ENCODE data around the gene DNAJC27.
A peak's percentile ranks its signal among the peaks of the same experiment; 100 is the strongest.

Gene DNAJC27

DNA sequence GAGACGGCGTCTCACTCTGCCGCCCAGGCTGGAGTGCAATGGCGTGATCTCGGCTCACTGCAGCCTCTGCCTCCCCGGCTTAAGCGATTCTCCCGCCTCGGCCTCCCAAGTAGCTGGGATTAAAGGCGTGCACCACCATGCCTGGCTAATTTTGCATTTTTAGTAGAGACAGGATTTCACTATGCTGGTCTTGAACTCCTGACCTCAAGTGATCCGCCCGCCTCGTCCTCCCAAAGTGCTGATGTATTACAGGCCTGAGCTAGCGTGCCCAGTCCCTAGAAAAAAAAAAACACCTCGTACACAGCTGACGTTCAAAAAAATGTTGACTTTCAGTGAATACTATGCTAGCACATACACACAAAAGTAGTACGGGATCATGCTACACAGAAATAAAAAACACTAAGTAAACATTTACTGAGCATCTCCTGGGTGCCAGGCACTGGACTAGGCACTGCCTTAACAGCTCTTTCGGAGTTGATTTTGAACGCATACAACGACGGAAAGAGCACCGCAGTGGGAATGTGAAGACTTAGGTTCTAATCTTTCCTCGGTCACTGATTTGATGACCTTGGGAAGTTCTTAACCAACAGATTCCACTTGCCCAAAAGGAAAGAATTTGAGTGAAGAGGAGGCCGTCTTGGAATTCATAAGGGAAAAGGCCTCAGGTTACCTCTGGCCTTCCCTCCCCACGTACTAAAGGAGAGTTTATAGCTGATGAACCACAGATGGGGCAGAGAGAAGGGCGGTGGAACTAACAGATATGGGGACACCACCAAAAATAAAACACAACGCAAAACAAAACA, 1.1 kb downstream of the DNAJC27 start:
- peak; percentile 37 for DNase-seq (ENCODE audit: low spot score)

DNA sequence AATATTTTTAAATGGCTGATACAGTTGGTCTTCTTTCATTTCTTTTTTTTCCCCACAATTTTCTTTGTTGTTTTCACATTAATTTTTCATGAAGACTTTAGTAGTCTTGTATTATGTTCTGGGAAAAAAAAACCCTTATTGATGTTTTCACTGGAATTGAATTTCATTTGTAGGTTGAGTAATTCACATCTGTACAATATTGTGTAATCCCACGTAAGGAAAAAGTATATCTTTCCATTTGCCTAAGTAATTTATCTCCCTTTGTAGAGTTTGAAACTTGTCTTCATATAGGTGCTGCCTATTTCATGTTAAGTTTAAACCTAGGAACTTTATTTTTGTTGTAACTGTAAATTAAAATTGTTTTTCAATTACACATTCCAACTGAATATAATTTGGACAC, 2.0 kb downstream of the DNAJC27 start:
- DNase-seq (ENCODE audit: low spot score), result no peak

DNA sequence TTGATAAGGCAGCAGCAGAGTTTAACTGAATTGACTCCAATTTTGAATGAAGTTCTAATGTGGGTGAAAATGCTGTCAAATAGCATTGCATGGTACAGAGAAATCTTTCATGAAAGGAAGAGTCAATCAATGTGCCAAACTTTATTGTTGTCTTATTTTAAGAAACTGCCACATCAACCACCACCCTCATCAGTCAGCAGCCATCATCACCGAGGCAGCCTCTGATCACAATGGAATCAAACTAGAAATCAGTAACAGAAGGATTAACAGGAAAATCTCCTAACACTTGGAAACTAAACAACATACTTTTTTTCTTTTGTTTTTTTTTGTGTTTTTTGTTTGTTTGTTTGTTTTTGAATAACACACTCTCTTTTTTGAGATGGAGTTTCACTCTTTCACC, 9.9 kb downstream of the DNAJC27 start:
- DNase-seq (ENCODE audit: low spot score), result no peak

DNA sequence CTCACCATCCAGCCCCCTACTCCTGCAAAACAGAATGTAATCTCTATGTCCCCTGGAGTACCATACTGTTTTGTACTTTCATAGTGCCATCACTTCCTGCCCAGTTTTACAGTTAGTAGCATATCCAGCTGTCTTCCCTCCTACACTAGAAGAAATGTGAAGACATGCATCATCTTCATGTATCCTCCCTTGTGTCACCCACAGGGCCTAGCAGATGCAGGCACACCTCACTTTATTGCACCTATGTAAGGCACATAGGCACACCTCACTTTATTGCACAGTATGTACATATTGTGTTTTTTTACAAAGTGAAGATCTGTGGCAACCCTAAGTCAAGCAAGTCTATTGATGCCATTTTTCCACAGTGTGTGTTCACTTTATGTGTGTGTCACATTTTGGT, 12.0 kb downstream of the DNAJC27 start:
- no peak for DNase-seq (ENCODE audit: low spot score)

DNA sequence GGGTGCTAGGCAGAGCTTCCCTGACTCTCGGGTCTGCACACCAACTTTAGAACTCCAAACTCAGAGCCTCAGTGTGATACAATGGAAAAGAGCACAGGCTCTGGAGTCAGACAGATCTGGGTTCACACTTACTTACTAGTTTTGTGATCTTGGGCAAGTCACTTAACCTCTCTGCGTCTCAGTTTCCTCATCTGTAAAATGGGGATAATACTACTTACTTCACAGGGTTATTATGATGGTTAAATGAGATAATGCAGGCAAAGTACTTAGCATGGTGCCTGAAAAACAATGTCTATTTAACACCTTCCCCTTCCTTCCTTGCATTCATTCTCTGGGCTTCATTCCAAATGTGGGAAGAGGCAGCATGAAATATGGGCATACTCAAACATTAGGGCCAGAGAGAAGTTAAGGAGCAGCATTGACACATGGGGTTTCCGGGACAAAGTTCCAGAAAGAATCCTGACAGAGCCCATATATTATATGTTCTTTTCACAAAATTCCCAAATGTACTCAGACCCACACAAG, 13.3 kb downstream of the DNAJC27 start:
- DNase-seq (ENCODE audit: low spot score), result no peak

DNA sequence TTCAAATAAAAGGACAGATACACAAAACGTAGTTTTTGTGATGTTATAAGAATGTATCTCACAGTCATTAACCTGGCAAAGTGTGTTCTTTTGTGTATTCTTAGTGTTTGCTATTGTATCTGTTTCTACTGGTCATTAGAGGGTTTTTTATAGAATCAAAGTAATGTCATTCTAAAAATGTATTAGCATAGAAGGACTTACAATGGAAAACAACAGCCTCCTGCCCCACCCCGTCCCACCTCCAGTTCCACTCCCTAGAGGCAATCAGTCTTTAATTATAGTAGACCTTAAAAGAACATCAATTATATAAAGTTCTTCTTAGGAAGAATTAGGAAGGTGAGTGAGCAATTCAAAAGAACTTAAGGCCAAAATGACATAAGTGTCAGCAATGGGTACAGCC, 13.8 kb downstream of the DNAJC27 start:
- DNase-seq (ENCODE audit: low spot score), result no peak

DNA sequence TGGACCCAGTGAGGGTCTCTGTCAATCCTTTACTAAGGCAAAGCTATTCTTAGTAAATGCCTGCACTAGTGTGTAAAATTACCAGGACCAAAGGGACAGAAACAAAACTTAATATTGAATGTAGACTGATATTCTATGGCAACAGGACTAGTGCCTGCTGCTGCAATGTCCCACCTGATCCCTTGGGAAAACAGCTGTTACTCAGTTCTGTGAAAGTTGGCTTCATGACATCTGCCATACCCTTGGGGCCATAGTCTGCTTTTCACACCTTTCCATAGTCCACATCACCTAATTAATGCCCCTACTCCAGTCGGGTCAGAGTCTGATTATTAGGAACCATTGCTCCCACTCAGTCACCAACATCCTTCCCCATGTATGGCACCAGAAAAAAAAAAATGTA, 14.5 kb downstream of the DNAJC27 start:
- no peak for DNase-seq (ENCODE audit: low spot score)

DNA sequence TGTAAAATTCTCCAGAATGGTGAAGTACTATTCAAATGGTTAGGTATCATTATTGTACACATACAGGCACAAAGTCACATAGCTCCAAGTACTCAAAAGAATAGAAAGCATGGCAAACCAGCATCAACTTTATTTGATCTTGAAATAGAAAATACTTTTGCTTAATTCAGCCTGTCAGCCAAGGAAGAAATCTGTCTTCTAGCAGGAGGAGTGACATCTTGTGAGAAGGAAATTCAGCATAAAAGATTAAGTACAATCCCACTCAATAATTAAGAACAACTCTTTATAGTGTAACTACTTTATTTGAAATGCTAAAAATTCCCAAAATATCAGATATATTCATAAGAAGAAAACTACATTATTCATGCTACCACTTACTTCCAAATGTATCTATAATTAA, 15.8 kb downstream of the DNAJC27 start:
- DNase-seq (ENCODE audit: low spot score), result no peak

DNA sequence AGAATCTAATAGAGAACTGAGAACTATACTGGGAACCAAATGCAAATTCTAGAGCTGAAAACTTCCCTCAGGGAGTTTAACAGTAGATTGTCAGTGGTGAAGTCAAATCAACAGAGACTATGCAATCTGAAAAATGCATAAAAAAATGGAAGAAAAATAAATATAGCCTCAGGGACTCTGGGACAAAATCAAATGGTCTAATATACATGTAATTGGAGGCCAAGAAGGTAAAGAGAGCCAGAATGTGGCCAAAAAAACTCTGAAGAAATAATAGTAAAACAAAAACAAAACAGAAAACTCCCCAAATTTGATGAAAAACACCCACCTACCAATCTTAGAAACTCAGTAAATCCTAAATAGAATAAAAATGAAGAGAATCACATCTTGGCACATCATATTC, 16.5 kb downstream of the DNAJC27 start:
- no peak for DNase-seq (ENCODE audit: low spot score)

DNA sequence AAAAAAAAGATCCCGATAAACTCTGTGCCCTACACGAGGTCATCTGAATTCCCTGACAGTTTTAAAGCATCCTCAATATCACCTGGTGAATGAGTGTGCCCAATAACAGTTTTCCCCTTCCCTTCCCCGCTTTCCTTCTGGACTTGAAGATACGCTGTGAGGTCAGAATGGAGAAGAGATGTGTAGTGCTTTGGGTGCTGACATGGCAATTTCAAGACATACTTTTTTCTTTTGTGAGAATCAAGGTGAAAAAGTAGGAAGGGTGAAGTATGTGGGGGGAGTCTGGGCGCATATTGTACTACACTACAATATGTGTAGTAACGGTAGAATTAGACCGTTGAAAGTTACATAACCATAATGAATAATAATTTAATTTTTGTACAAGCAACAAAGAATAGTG, 21.7 kb downstream of the DNAJC27 start:
- DNase-seq (ENCODE audit: low spot score), result no peak

DNA sequence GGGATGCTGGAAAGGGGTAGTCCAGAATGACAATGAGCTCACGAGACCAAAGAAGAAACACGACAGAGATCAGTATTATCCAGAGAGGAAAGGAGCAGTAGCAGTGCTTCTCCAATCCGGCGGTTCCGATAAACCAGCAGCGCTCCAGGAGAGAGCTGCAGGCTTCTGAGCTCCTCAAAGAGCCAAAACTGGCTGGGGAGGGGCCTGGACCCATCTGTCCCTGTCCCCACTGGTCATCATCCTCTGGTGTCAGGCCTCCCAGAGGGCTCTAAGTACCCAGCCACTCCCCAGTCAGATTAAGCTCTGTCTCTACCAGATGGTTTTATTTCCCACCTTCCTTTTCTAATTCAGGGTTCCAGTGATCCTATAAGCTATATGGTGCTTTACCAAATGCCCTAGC, 23.2 kb downstream of the DNAJC27 start:
- DNase-seq (ENCODE audit: low spot score), result no peak

DNA sequence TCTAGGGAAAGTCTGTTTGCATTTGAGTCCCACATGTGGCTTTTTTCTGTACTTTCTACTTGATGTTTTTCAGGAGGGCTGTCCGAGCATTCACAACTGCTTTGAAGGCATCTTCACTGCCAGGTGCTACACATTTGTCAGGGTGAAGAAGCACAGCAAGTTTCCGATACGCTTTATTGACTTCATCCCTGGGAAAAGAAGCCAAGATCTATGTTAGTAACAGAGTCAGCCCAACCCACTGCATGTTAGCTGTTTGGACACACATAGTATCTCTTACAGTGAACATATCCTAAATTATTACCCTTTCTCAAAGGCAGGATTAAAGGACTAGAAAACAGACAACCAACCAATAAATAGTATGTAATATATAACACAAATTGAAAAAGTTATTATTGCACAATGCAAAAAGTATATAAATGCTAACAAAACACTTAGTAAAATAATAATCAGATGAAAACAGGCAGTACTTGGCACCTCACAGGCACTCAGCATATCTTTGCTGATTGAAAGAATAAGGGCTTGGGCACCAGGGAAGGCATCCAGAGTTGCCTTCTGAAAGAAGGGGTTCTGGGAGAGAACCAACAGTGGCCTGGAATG, 24.1 kb downstream of the DNAJC27 start:
- DNase-seq (ENCODE audit: low spot score), result no peak

DNA sequence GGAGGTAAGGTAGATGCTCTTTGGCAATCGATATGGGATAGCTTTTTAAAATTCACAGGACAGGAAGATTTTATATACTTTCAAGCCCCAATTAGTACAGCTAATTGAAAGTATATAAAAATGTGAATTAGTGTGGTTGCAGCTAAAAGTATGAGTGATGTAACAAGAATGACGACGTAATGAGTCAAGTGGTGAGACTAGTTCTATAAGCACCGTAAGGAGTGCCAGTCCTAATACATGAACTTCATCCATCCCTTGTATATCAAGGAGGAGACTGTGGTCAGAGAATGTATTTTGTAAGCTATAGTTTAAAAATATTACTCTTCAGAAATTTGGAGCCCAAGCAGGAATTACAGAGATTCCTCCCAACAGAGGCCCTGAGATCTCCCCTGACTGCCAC, 25.8 kb downstream of the DNAJC27 start:
- no peak for DNase-seq (ENCODE audit: low spot score)

DNA sequence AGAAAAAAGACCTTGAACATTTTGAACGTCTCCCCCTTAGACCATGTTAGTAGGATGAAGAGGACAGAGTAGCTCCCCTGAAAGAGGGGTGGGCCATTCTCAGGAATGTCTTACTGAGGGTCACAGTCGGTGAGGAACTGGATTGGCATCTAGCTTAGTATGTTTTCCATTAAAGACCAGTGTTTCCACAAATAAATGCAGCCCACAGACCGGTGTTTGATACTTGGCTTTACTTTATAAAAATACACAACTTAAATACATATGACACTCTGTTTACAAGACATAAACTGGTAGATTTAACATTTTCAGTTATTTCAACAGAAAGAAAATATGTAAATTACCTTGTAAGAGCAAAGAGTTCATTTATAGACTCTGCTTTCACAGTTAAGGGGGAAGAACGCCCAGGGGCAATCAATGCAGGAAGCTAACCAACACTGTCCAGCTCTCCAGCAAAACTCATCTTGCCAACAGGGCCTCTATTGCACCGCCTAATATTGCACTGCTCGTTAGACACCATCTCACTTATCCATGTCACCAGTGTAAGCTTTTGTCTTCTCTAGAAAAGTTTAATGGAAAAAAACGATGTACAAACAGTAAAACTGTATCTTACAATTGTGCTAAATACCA, 28.2 kb downstream of the DNAJC27 start:
- no peak for DNase-seq (ENCODE audit: low spot score)

DNA sequence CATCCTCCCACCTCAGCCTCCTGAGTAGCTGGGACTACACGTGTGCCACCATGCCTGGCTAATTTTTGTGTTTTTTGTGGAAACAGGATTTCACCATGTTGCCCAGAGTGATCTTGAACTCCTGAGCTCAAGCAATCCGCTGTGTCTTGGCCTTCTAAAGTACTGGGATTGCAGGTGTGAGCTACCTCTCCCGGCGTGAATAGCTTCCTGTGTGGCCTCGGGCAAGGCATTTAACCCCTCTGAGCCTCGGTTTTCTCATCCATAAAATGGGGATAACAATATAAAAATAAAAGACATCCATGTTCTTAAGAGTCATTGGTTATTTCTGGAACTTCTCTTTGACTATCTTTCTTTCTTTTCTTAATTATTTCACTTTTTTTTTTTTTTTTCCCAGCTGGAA, 32.4 kb downstream of the DNAJC27 start:
- DNase-seq (ENCODE audit: low spot score), result no peak

DNA sequence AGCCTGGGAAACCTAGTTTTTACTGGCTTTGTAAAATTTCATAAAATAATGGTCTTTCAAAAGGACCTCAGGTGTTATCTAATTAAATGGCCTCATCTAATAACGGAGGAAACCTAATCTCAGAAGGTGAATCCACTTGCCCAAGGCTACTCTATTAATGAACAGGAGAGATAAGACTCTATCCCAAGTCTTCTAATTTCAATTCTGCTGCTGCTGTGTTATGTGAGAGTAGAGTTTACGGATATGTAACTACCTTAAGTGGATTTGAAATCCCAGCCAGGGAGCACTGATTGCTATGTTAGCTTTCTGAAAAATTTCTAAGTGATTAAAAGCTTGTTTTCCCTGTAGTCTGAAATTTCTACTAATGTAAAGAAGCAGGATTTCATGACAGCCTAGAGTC, 34.5 kb downstream of the DNAJC27 start:
- no peak for DNase-seq (ENCODE audit: low spot score)

DNA sequence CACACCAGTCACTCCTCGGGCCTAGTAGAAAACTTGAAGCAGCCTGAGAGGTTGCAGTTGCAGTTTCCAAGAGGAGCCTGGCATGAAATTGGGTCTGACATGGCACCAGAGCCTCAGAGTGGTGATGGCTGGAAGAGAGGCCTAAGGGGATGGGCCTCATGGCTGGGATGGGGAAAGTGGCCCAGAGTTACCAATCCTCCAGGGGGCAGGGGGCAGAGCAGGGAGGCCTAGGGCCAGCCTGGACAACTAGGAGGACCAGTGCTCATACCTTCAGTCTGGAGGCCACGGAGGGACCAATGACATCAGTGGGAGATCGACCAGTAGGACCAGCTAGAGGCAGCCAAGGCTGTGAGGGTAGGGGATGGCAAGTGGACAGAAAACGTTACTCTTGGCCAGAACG, 36.6 kb downstream of the DNAJC27 start:
- DNase-seq (ENCODE audit: low spot score), result no peak

DNA sequence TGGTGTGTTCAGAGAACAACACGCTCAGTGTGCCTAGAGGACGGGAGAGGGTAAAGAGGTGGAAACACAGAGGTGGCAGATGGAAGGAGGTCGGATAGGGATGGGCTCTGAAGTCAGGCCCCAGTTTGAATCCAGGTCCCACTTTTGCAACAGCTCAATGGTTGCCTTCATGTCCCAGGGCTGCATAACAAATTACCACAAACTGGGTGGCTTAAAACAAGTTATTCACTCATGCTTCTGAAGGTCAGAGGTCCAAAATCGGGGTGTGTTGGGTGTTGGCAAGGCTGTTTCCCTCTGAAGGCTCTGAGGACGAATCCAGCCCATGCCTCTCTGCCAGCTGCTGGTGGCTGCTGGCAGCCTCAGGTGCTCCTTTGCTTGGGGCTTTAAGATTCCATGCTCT, 39.0 kb downstream of the DNAJC27 start:
- no peak for DNase-seq (ENCODE audit: low spot score)

DNA sequence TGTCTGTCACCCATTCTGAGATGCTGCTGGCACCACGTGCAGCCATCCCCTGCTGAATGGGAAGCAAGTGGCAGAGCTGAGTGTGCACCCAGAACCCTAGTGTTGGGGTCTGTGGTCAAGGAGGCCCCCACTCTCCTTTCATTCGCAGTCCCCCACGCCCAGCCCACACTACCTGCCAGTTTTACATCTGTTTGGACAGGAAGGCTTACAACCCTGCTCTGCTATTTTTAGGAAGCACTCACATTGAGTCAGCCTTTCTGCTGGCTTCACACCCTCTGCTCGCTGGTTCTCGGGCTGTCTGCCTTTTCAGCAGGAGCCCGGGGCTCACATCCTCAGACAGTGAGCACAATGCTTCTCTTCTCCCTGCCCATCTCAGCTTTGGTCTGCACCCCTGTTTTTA, 41.0 kb downstream of the DNAJC27 start:
- DNase-seq (ENCODE audit: low spot score), result peak; percentile 46

DNA sequence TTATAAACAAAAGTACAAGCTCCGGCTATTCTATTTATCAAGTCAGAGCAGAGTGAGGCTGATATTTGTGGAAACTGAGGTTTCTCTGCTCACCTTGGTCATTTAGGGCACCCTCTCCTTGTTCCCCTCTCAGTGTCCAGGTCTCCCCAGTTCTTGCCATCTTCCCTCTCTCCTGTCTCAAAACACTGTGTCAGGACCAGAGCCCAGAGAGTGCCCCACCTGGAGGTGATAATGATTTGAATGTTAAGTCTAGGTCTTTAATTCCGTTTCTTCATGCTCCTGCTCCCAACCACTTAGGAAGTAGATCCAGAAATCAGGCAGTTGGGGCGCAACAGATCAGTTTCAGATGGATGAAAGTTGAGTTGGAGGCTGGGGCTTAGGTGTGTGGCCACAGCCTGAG, 42.5 kb downstream of the DNAJC27 start:
- DNase-seq (ENCODE audit: low spot score), result no peak

DNA sequence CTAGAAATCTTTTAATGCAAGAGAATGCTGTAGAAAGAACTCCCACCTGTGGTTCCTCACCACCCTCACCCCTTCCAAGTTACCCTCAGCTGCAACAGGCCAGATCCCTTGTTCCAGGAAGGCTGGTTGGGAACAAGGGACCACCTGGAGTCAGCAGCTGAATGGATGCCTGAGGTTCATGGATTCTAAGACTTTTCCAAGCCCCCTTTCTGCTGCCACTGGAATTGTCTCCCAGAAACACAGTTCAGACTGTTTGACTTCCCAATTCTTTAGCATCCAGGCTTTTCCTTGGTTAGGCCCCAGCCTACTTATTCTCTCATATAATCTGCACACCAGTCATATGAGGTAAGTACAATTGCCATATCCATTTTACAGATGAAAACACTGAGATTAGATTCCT, 43.7 kb downstream of the DNAJC27 start:
- no peak for DNase-seq (ENCODE audit: low spot score)

DNA sequence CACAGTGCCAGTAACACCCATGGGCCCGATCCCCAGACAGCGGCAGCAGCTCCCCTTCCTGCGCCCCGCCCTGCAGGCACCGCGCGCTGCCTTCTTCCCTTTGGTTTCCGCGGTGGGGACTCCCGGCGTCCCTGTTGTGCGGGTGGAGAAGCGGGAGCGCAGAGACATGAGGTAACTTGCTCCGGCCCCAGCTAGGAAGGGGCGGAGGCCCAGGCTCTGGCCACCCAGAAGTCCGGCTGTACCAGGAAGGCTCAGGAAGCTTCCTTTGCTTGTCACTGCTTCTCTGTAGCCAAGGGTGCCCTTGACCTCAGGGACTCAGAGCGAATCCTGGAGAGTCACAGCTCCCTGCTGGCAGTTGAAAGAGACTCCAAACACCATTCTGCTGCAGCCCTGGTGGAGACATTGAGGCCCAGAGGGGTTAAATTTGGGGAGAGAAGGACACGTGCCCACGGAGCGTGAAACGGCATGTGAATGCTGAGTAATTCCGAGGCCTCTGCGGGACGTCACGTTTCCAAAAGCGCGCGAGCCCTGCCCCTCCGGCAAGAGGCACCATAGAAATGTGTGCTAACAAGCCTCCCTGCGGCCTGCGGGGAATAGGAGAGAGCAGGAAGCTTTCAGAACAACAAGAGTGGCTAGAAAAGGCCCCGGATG, 45.0 kb downstream of the DNAJC27 start:
- peak; percentile 64 for DNase-seq (ENCODE audit: low spot score)

DNA sequence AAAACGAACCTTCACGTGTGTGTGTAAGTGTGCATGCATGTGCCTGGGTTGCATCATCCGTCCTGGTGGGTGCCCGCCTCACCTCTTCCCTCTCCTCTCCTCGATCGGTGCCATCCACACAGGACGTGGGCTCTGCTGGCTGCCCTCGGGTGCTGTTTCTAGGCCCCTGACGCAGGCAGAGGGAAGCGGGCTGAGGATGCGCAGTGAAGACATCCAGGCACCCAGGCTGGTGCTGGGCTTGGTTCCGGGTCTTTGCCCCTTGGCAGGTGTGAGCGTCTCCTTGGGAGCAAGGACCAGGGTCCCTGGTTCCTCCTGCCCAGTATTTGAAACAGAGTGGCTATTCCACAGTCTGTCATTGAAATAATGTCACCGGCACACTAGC, 45.5 kb downstream of the DNAJC27 start:
- no peak for DNase-seq (ENCODE audit: low spot score)

Measured in GM03348 (cell line).